ENCODE results near the gene KDM1B.
A peak's percentile ranks its signal among the peaks of the same experiment; 100 is the strongest.

KDM1B gene

DNA sequence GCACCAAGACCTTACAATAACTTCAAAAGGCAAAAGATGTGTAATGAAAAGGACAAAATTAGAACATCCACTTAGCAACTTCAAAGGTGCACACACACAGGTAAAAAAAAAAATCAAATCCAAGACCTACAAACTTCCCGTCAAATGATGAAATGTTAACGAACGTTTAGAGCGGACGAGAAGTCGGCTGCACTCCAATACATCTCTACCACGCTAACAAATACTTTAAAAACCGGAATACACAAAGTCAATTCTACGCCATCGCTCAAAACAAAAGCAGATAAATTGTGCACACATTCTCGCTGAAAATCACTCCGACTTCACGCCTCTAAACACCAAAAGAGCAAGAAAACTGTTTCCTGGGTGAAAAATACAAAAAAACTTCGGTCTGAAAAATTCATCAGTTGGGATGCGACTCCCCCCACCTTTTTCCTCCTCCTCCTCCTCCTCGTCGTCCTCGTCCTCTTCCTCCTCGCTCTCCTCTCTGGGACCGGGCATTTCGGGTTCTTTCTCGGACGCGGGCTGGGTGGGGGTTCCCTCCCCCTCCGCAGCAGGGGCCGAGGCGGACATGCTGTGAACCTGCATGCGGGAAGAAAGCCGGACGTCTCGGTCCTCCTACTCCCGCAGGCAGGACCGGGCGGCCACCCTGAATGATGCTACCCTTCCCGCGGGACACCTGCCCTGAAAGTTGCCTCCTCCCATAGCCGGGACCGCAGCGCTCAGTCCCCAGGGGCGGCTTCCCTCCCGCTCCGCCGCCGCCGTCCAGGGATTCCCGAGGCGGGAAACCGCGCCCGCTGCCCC is 108.4 kb downstream of the KDM1B start:
- Histone ChIP-seq H2AFZ (ENCODE audit: low read length) (peak overlapping the region; percentile 25), H3K9me3 (ENCODE audit: insufficient read depth, low read depth, low read length) (no peaks in the 10 kb centered on the region; the same call in 1 of the 2 replicates), H3K79me2 (ENCODE audit: insufficient read depth, low read length) (peaks cover 64% of the 10 kb centered on the region)

DNA sequence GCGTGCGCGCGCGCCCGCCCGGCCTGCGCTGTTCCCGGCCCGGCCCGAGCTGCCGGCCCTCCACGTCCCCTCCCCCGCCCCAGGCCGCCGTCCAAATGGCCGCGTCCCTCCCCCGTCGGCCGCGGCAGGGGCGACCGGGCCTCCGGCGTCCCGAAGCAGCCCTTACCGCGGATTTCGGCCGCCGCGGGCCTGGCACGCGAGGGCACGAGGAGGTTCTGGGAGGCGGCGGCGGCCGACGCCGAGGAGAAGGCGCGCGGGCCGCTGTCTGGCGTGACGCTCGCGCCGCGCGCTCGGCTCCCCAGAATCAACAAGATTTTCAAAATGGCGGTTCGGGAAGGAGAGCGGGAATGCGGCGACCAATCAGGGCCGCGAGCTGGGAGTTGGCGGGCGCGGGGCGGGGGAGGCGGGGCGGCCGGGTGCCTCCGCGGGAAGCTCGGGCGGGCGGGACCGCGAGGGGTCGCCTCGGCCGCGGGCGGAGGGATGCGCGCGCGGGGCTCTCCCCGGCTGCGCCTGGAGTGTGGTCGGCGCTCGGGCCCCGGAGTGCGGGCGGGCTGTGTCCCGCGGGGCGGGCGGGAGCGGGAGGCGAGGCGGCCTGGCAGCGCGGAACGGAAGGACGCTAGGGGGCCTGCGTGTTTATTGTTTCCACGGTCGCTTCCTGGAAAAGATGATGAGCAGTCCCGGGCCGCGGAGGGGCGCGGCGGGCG is 109.1 kb downstream of the KDM1B start, which contains the start of gene DEK:
Gene DEK (minus strand): TSS at position 312 of the 704 bp plus-strand sequence. CDS start 543 bp downstream, outside the sequence.
- Histone ChIP-seq H3K9me2 (replicated peaks; ENCODE audit: low read depth, low read length) (no peaks in the 10 kb centered on the region), H4K20me1 (ENCODE audit: insufficient read depth, low read length, poor library complexity, severe bottlenecking) (peaks cover 44% of the 10 kb centered on the region), H3K79me2 (ENCODE audit: insufficient read depth, low read length) (peaks cover 56% of the 10 kb centered on the region), H3K9ac (ENCODE audit: low read depth, low read length, poor library complexity, severe bottlenecking) (peak within 1 kb of the TSS; percentile 97), H3K36me3 (ENCODE audit: insufficient read depth, low read length) (0 out of 2 replicates have a peak, but pooled peaks cover 3% of the 10 kb centered on the region), H3K4me3 (ENCODE audit: low read length, poor library complexity, severe bottlenecking) (peak within 1 kb of the TSS; percentile 86), H3K4me1 (ENCODE audit: insufficient read depth, low read length, poor library complexity, severe bottlenecking) (peaks cover 57% of the 10 kb centered on the region), H3F3A (ENCODE audit: low read depth) (no peaks in the 10 kb centered on the region), H3K27me3 (ENCODE audit: insufficient read depth, low read length, poor library complexity, severe bottlenecking) (peaks cover 28% of the 10 kb centered on the region), H2AFZ (ENCODE audit: low read length) (peak within 1 kb of the TSS; percentile 81), H3K4me2 (ENCODE audit: low read depth, low read length, poor library complexity, severe bottlenecking) (peak within 1 kb of the TSS; percentile 86), H3K9me3 (ENCODE audit: insufficient read depth, low read depth, low read length) (no peaks in the 10 kb centered on the region; the same call in 1 of the 2 replicates)
- no peak for TF ChIP-seq EZH2phosphoT487 (IDR thresholded peaks at IDR 0.05; ENCODE audit: borderline replicate concordance)
- TF ChIP-seq, protein P1, sequence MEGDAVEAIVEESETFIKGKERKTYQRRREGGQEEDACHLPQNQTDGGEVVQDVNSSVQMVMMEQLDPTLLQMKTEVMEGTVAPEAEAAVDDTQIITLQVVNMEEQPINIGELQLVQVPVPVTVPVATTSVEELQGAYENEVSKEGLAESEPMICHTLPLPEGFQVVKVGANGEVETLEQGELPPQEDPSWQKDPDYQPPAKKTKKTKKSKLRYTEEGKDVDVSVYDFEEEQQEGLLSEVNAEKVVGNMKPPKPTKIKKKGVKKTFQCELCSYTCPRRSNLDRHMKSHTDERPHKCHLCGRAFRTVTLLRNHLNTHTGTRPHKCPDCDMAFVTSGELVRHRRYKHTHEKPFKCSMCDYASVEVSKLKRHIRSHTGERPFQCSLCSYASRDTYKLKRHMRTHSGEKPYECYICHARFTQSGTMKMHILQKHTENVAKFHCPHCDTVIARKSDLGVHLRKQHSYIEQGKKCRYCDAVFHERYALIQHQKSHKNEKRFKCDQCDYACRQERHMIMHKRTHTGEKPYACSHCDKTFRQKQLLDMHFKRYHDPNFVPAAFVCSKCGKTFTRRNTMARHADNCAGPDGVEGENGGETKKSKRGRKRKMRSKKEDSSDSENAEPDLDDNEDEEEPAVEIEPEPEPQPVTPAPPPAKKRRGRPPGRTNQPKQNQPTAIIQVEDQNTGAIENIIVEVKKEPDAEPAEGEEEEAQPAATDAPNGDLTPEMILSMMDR (conservative IDR thresholded peaks at IDR 0.05; ENCODE audit: low read length): peak; percentile 45; the same call in 1 of the 2 replicates

More for the DNA sequence above, 108.4 kb downstream of the KDM1B start:
- Histone ChIP-seq H3K4me3 (ENCODE audit: low read length, poor library complexity, severe bottlenecking) (peak overlapping the region; percentile 86), H4K20me1 (ENCODE audit: insufficient read depth, low read length, poor library complexity, severe bottlenecking) (peaks cover 50% of the 10 kb centered on the region), H3K9ac (ENCODE audit: low read depth, low read length, poor library complexity, severe bottlenecking) (peak overlapping the region; percentile 97), H3K27me3 (ENCODE audit: insufficient read depth, low read length, poor library complexity, severe bottlenecking) (peaks cover 28% of the 10 kb centered on the region), H3K4me1 (ENCODE audit: insufficient read depth, low read length, poor library complexity, severe bottlenecking) (peaks cover 51% of the 10 kb centered on the region), H3K4me2 (ENCODE audit: low read depth, low read length, poor library complexity, severe bottlenecking) (peak overlapping the region; percentile 83), H3K9me2 (replicated peaks; ENCODE audit: low read depth, low read length) (no peaks in the 10 kb centered on the region), H3K36me3 (ENCODE audit: insufficient read depth, low read length) (0 out of 2 replicates have a peak, but pooled peaks cover 3% of the 10 kb centered on the region), H3F3A (ENCODE audit: low read depth) (no peaks in the 10 kb centered on the region)
- no peak for TF ChIP-seq EZH2phosphoT487 (IDR thresholded peaks at IDR 0.05; ENCODE audit: borderline replicate concordance)
- TF ChIP-seq, protein P1 (conservative IDR thresholded peaks at IDR 0.05; ENCODE audit: low read length): no peak

DNA sequence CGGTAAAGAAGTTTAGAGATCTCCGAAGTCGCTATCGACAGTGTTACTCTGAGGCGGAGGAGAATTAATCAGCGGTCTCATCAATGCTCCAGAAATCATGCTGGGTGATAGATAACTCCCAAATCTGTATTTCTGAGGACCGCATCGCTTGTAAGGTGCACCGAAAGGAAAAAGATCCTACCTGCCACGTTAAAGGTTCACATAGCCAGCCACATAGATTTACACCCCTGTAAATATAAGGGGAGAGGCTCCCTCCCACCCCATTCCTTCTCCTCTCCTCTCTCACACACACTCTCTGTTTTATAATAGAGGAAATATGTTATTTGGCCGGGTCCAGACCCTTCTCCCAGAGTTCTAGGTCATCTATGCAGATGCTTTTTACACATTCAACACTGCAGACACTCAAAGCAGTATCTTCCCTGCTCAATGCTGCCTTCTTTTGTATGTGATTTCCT is 109.7 kb downstream of the KDM1B start:
- Histone ChIP-seq H3F3A (ENCODE audit: low read depth) (no peaks in the 10 kb centered on the region), H3K4me3 (ENCODE audit: low read length, poor library complexity, severe bottlenecking) (peak overlapping the region; percentile 86), H3K27me3 (ENCODE audit: insufficient read depth, low read length, poor library complexity, severe bottlenecking) (peaks cover 28% of the 10 kb centered on the region), H3K9me2 (replicated peaks; ENCODE audit: low read depth, low read length) (no peaks in the 10 kb centered on the region), H3K9me3 (ENCODE audit: insufficient read depth, low read depth, low read length) (no peaks in the 10 kb centered on the region; the same call in 1 of the 2 replicates), H2AFZ (ENCODE audit: low read length) (peak overlapping the region; percentile 81), H3K4me2 (ENCODE audit: low read depth, low read length, poor library complexity, severe bottlenecking) (peak overlapping the region; percentile 86), H3K9ac (ENCODE audit: low read depth, low read length, poor library complexity, severe bottlenecking) (peak overlapping the region; percentile 75), H4K20me1 (ENCODE audit: insufficient read depth, low read length, poor library complexity, severe bottlenecking) (peaks cover 38% of the 10 kb centered on the region), H3K4me1 (ENCODE audit: insufficient read depth, low read length, poor library complexity, severe bottlenecking) (peaks cover 59% of the 10 kb centered on the region), H3K79me2 (ENCODE audit: insufficient read depth, low read length) (peaks cover 51% of the 10 kb centered on the region), H3K36me3 (ENCODE audit: insufficient read depth, low read length) (no peaks in the 10 kb centered on the region)
- TF ChIP-seq, protein P1 (conservative IDR thresholded peaks at IDR 0.05; ENCODE audit: low read length): 0 out of 2 replicates have a peak, but pooled peaks have one; percentile 9
- TF ChIP-seq EZH2phosphoT487 (IDR thresholded peaks at IDR 0.05; ENCODE audit: borderline replicate concordance): no peak
